Activated CD8-positive, alpha-beta memory T cell treated with anti-CD3 and anti-CD28 coated beads, Interleukin-2, amount 50 U/mL, for 48 hours (primary cell): ENCODE measurements around the gene FNDC3A.
A peak's percentile ranks its signal among the peaks of the same experiment; 100 is the strongest.

Experiments
- DNase-seq: peaks from one replicate; pipeline ENCODE4 v3.0.0-alpha.2; 2020

Gene FNDC3A

DNA sequence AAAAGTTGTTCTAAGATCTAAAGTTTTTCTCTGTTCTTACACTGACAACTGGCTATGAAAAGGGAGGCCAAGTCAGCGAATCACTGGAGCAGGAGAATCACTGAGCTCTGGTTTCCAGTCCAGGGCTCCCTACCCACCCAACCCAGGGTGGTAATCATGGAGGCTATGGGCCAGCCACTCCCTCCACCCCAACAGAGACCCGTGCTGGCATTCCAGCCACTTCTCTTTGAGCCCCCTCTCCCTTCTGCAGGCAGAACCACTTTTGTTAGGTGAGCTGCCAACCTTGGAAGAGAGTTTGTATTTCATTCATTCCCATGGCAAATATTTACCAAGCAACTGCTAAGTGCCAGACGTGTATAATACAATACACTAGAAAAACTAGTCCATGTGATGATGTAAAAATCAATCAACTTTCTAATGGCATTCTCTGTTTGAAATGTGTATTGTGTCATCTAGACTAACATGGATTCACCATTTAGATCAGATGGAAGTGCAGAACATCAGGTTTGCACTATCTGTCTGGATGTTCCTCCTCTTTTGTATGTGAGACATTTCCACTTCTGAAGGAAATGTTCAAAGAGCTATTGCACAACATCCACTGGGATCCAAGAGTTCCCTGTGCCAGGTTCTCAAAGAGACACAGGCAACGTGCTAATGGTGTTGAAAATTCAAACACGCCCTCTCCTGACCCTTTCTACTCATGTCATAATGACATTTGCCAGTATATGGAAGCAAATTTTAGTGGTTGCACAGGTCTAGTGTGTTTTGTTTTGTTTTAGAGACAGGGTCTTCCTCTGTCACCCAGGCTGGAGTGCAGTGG, 249.7 kb downstream of the FNDC3A start:
- no peak for DNase-seq

DNA sequence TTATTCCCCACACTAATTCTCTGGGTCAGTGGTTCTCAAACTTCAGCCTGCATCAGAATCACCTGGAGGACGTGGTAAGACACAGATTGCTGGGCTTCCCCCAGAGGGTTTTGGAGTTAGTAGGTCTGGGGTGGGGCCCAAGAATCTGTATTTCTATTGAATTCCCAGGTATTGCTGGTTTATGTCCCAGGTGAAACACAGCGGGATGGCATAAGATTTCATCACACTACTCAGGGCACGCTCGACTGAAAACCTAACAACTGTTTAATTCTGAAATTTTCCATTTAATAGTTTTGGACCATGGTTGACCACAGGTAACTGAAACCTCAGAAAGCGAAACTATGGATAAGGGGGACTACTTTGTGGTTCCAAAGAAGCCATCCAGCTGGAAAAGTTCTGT, 250.9 kb downstream of the FNDC3A start:
- no peak for DNase-seq

DNA sequence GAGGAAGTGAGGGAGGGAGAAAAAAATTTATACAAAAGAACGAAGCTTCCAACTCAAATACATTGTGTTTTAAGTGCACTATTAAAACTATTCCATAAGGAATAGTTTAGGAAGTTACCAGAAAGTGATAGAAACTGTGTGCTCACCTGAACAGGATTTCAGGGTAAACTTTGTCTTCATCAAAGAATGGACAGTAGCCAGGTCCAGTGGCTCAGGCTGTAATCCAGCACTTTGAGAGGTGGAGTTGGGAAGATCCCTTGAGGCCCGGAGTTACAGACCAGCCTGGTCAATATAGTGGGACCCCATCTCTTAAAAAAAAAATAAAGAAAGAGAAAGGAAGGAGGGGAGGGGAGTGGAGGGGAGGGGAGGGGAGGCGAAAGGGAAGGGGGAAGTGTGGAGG, 259.0 kb downstream of the FNDC3A start:
- DNase-seq, result no peak

DNA sequence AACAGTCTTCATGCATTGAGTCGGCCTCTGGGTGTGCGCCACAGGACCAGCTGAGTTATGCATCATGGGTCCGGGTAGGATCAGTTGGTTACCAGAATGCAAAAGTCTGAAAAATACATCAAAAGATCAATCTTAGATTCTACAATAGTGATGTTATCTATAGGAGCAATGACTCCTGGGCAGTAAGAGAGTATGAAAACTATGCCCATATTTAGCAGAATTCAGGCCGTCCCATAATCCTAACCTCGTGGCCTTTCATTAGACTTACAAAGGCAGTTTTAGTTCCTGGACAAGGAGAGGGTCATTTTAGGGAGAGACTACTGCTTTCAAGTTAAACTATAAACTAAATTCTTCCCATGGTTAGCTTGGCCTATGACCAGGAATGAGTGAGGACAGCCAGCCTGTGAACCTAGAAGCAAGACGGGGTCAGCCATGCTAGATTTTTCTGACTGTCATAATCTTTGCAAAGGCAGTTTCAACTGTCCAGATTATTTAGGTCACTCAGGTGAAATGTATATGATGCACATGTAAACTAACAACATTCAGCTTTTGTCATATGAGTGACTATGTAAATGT, 260.2 kb downstream of the FNDC3A start:
- no peak for DNase-seq

DNA sequence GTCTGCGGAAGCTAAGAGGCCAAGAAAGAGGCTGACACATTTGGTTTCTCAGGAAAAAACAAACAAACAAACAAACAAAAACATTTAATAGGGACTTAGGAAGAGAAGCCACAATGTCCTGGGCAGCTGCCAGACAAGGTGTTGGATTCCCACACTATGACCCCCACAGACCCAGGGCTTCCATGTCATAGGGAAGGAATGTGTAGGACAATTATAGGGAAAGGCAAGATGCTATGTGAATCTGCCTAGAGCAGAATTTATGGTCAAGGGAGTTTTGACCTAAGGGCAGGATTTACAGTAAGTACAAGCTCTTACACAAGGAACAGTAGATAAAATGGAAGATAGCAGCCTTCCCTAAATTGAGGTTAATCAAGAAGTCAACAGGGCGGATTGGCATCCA, 262.9 kb downstream of the FNDC3A start:
- DNase-seq, result no peak

DNA sequence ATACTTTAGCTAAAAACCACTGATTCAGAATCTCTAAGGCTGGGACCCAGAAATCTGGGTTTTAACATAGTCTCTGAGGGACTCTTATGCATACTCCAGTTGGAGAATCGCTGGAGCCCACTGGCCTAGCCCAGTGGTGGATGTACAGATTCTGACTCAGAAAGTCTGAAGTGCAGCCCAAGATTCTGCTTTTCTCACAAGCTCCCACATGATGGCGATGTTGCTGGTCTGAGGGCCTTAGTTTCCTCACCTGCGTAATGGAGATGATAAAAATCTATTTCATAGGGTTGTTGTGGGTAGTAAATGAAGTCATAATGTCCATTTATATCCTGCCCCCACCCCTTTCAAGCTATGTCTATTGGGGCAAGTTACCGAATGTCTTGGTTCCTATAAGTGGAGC, 264.3 kb downstream of the FNDC3A start:
- DNase-seq, result no peak

DNA sequence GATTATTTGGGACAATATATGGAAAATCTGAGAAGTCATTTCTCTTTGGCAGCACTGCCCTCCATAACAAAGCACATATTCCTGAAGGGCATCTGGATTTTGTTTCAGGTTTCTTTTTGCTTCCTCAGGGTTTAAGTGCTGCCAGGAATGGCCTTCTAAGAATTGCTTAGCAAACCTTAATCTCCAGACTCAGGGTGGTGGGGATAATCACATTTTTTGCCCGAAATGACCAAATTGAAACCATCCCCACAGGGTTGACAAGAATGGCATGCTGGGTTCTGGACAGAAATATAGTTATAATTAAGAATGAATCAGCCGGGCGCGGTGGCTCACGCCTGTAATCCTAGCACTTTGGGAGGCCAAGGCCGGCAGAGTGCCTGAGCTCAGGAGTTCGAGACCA, 265.6 kb downstream of the FNDC3A start:
- no peak for DNase-seq

DNA sequence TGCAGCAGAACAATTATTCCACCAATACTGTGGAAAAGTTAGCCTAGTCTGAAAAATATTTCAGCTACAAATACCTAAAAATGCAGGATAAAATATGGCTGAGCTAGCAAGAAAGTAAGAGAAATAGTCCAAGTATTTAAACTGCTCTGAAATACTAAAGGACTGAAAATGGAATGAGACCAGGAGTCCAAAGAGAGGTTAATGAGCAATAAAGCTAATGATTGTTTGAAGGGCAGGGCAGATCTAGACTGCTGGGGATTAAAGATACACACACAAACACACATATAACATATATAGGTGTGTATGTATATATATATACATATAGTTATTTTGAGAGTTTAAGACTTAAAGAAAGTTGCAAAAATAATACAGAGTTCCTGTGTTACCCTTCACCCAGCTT, 269.4 kb downstream of the FNDC3A start:
- no peak for DNase-seq

DNA sequence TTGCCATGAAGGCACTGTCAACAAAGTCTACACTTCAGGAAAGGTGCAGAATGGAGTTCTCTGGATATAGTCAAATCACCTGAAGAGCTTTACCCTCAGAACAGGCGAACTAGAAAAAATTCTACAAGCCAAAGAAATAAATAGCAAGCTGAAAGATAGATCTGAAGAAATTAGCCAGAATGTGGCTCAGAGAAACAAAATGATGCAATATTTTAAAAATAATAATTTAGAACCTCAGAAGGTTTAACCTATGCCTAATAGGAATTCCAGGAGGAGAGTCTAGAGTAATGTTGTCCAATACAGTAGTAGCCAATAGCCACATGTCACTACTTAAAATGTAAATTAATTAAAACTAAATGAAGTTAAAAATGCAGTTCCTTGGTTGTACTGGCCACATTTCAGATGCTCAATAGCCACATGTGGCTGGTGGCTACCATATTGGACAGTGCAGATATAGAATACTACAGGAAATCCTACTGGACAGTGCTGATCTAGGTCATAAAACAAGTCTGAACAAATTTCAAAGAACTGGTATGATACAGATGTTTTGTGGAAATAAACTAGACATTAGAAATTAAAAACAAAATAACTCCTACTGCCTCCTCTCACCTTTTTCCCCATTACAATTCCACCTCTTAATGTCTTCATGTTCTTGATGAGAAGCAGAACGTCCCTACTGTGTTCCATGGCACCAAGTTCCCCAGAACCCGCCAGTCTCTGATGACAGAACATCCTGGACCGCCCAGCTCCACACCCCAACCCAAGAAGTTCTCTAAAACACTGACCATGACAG, 271.3 kb downstream of the FNDC3A start:
- DNase-seq, result no peak

DNA sequence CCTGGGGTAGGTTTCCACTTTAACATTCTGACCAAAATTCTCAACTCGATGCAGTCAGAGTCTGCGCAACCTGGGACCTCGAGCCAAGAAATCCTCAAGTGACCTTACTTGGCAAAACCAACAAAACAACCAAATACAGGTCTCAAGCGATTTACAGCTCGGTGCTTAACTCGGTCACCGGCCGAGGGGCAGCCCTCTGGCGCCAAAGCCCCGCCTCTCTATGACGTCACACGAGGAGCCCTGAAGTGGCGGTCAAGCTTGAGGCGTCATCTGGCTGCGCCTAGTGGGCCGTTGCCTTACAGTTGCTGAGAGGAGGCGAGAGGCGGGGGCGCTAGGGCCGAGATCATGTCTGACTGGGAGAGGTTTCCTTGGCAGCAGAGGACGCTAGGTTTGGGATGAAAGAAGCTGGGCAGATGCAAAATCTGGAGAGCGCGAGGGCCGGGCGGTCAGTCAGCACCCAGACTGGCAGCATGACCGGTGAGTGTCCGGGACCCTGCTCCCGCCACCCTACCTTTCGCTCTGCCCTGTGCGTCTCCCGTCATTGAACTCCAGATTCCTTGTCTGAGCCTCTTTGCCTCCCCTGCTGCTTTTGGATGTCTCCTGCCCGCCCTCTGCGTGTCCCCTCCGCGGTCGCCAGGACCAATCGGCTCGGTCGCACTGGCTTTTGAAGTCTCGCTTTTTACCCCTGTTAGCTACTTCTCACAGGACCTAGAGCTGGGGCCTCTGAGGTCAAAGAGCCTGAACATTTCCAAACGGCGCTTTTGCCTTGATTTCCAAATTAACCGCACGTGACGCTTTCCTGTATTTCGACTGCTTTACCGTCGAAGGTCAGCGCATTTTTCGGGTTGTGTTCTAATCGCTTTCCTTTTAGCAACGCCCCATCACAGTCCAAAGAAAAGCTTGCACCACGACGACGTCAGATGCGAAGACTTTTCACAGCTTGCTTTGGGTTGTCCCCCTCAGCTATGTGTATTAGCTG, 272.2 kb downstream of the FNDC3A start, which contains the start of gene CDADC1:
TSS of gene CDADC1 (plus strand) at position 283 of the 979 bp plus-strand sequence. CDS start at position 396, 113 bp downstream.
- peak; percentile 98 for DNase-seq

DNA sequence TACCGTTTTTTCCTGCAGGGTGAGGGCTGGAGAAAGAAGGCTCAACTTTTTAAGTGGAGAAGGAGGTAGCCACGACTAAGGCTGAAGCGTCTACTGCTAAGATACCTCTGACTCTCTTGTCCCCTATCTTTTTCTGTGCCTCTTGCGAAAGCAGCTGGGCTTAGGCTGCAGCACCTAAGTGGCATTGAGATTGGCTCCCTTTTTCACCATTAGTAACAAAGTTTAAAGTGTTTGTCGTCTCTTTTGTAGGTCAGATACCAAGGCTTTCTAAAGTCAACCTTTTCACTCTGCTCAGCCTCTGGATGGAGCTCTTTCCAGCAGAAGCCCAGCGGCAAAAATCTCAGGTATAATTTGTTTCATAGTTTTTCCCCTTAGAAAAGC, 272.9 kb downstream of the FNDC3A start:
- DNase-seq, result no peak

DNA sequence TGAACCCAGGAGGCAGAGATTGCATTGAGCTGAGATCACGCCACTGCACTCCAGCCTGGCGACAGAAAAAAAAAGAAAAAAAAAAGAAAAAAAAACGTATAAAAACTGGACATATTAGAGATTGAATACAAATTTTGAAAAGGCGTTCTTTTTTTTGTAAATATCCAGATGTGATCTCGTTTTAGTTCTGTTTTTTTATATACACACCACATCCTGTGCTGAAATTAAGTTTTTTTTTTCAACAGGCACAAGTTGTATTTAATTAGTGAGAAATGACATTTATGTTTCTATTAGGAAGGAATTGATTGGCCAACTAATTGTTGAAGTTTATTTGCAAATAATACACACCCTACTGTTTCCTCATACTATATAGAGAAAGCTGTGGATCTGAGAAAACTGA, 275.6 kb downstream of the FNDC3A start:
- DNase-seq, result no peak

DNA sequence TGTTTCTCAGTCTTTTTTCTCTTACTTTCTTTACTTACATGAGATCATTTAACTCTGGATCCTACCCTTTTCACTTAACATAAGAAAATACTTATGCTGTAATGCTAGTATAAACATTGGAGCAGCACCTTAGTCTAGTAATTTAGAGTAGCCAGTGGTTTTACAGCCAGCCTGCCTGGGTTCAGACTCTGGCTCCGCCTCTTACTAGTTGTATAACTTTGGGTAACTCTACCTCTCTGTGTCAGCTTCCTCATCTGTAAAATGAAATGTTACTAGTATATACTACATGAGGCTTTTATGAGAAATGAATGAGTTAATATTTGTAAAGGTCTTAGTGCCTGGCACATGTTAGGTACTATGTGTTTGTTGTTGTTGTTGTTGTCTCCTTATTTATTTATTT, 277.6 kb downstream of the FNDC3A start:
- no peak for DNase-seq

DNA sequence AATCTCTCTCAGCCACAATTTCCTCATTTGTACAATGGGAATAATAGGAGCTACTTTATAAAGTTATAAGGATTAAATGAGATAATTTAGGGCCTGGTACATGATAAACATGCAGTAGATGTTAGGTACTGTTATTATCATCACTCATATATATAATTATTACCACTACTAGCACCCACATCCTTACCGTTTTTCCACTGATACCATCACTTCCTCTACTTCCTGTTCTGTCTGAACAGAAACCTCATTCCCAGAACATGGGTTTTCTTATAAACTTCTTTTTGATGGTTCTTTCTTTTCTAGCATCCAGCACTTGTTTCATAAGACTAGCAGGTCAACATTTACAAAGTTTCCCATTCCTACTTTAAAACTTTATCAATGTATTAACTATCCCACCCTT, 278.3 kb downstream of the FNDC3A start:
- DNase-seq, result no peak

DNA sequence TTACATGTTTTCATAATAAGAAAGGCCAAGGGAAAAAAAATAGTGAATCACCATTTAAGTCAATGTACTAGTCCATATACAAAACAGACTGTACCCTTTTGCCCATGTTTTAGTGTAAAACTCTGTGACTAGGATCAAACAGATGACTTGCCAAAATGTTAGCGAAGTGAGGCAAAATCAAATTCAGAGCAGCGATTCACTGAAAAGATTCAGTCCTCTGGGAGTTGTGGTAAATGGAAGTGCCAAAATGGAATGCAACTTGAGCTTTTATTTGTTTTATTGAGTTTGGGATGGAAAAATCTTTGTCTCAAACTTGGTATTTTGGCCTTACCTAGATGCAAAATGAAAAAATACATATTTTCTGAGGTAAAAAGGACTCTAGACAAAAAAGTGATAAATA, 281.1 kb downstream of the FNDC3A start:
- DNase-seq, result no peak

DNA sequence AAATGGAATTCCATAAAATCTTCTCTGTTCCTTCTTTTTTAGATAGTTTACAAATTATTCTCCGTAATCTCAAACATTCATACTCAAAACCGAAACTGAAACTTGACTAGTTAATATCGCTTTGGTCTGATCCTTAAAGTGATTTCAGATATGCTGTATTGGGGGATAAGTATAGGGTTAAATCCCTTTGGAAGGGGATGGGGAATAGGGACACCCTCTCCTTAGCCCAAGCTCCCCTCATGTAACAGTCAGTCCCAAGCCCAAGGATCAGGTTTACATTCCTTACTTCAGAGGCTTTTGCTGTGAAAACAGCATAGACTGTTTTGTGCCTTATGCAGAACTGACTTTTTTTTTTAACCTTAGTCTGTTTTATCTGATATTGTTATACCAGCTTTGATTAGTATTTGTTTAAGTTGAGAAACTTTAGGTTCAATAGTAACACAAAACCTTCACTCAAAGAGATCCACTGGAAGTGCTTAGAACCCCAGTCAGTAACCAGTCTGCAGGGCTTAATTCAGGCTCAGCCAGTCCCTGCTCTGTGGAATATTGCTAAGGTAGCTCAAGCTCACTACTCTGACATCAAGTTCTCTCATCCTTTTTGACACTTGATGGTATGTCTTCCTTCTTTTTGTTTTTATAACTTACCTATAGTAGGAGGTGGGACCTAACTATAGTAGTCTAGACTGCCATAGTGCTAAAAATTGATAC, 282.5 kb downstream of the FNDC3A start:
- no peak for DNase-seq
